Stomach (tissue), 4 donors: ENCODE measurements around the gene IFT57.

Experiments
- CTCF ChIP-seq, 7 experiments: fragments of 450-650 bp in 4 of 7; fragments of 200-600 bp in 3 of 7; sonication (generic) in 3 of 7; IDR thresholded peaks; one replicate each; pipeline ENCODE4 v1.5.1; 2016 to 2019; ENCODE audit warnings: antibody characterized with exemption in 7 of 7, control low read depth in 2 of 7, mild to moderate bottlenecking in 1 of 7
- EP300 ChIP-seq: sonication (generic); formaldehyde crosslinking; IDR thresholded peaks from one replicate; pipeline ENCODE4 v1.6.1; 2017; ENCODE audit warnings: antibody characterized with exemption
- POLR2A ChIP-seq, 4 donors: fragments of 450-650 bp; IDR thresholded peaks; one replicate each; pipeline ENCODE4 v1.6.1; 2016; ENCODE audit warnings: antibody characterized with exemption in 4 of 4, control low read depth in 2 of 4, mild to moderate bottlenecking in 1 of 4, moderate library complexity in 1 of 4
- POLR2AphosphoS5 ChIP-seq, 3 donors: sonication (generic); formaldehyde crosslinking; IDR thresholded peaks; one replicate each; pipeline ENCODE4 v1.6.1; 2016; ENCODE audit warnings: antibody characterized with exemption in 3 of 3

- TF ChIP-seq CTCF (IDR thresholded peaks at IDR 0.05) (no peak), POLR2A (IDR thresholded peaks at IDR 0.05) (no peak), POLR2AphosphoS5 (IDR thresholded peaks at IDR 0.05) (no peak), EP300 (no peak)
Measured at GRCh38 chr3:108223928-108224327, 1.7 kb upstream of the IFT57 start.
